ENCODE results near the gene AREG.

The AREG gene

DNA sequence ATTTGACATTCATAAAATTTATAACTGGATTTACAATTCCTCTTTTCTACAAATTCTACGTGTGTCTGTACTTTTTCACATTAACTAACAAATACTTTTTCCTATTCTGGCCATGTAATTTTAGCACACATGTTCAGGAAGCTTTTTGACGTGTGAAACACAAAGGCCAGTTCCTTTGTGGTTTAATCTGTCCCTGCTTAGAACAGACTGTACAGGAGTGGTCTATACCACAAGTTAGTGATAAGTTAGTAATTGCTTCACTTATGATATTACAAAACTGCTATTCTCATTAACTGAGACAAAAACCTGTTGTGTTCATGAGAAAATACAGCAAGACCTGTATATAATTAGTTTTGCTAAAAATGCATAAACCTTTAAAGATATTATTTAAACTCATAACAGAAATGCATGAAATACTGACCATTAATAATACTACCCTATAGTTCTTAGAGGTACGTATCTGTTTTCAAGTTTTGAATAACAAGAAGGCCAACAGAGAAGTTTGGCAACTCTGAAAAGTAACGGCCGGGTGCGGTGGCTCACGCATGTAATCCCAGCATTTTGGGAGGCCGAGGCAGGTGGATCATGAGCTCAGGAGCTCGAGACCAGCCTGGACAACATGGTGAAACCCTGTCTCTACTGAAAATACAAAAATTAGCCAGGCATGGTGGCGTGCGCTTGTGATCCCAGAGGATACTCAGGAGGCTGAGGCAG is 13.7 kb upstream of the AREG start:
- TF ChIP-seq, protein P1, sequence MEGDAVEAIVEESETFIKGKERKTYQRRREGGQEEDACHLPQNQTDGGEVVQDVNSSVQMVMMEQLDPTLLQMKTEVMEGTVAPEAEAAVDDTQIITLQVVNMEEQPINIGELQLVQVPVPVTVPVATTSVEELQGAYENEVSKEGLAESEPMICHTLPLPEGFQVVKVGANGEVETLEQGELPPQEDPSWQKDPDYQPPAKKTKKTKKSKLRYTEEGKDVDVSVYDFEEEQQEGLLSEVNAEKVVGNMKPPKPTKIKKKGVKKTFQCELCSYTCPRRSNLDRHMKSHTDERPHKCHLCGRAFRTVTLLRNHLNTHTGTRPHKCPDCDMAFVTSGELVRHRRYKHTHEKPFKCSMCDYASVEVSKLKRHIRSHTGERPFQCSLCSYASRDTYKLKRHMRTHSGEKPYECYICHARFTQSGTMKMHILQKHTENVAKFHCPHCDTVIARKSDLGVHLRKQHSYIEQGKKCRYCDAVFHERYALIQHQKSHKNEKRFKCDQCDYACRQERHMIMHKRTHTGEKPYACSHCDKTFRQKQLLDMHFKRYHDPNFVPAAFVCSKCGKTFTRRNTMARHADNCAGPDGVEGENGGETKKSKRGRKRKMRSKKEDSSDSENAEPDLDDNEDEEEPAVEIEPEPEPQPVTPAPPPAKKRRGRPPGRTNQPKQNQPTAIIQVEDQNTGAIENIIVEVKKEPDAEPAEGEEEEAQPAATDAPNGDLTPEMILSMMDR (IDR thresholded peaks at IDR 0.05; ENCODE audit: insufficient read depth, low read depth, low read length, missing control alignments), result no peak
- no peak overlapping the region for H3K4me3 ChIP-seq (ENCODE audit: low read length)
- DNase-seq (ENCODE audit: low read depth), result no peak

DNA sequence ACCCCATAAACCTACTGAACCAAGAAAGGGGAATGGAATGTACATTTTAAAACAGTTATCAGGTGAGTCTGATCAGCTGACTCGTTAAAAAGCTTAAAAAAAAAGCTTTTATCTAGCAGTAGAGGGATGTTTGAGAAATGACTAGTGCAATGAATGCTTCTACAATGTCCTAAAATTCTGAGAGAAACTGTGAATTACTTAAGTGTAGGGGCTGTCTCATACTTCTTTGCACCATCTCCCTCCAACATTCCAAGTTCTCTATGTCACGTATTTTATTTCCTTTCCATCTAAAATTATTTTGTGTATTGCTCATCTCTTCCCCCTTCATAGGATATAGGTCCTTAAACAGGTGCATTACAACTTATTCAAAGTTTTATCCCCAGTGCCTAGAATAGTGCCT is 11.9 kb upstream of the AREG start:
- DNase-seq (ENCODE audit: low read depth), result no peak
- no peak overlapping the region for H3K4me3 ChIP-seq (ENCODE audit: low read length)
- TF ChIP-seq, protein P1 (IDR thresholded peaks at IDR 0.05; ENCODE audit: insufficient read depth, low read depth, low read length, missing control alignments), result no peak

DNA sequence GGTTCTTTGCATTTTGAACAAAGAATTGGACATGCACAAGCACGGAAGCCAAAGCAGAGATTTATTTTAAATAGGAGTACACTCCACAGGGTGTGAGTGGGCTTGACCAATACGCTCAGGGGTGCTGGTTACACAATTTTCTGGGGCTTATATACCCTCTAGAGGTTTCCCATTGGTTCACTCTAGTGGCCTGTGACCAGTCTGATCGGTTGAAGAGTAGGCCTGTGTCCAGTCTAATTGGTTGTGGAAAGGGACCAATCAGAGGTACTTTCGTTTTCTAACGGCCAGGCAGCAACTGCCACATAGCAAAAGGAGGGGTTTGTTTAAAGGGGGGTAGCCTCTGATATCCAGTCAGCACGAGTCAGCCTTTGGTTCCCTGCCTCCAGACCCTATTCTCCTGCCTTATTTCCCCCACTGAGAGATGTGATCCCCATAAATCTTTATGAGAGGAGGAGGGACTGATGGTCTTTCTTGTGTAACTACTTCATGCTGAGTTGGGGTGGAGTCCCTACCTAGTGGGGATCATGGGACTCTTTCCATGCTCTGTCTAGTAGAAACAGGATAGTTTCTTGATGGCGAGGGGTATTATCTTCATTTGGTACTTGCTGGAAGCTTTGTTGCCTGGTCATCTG is 11.3 kb upstream of the AREG start:
- TF ChIP-seq, protein P1 (IDR thresholded peaks at IDR 0.05; ENCODE audit: insufficient read depth, low read depth, low read length, missing control alignments), result no peak
- DNase-seq (ENCODE audit: low read depth), result no peak
- no peak overlapping the region for H3K4me3 ChIP-seq (ENCODE audit: low read length)

DNA sequence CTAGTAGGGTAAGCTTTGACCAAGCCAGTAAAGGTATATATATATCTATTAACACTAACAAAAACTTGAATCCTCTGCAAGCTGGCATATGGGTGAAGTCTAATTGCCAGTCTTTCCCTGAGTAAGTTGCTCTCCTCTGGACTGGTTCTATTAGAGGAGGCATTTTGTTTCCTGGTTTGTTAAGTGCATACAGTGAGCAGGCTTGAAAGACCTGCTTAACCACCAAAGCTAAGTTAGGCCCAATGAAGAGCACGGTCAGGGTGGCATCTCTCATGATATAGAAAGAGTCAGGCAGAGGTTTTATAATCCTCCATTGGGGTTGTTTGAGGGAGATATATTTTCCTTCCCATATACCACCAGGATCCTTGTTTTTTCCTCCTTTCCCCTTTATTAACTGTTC is 9.6 kb upstream of the AREG start:
- TF ChIP-seq, protein P1 (IDR thresholded peaks at IDR 0.05; ENCODE audit: insufficient read depth, low read depth, low read length, missing control alignments), result no peak
- H3K4me3 ChIP-seq (ENCODE audit: low read length), result no peak overlapping the region
- peak; percentile 76 for DNase-seq (ENCODE audit: low read depth)

DNA sequence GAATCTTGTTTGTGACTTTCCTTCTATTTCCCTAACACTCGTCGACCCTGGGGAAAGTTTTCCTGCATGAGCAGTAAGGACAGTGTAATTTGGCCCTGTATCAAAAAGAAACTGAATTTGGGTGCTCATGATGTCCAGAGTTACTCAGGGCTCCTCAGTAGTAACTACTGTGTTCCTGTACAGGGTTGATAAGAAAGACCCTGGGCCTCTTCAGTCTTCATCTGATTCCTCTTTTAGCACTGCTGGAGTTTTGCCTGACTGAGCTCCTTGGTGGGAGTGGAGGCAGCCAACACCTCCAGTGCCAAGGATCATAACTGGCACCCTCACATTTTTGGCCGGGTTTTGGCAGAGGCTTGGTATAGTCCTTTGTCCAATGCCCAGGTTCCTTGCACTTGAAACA is 7.1 kb upstream of the AREG start:
- TF ChIP-seq, protein P1 (IDR thresholded peaks at IDR 0.05; ENCODE audit: insufficient read depth, low read depth, low read length, missing control alignments), result no peak

DNA sequence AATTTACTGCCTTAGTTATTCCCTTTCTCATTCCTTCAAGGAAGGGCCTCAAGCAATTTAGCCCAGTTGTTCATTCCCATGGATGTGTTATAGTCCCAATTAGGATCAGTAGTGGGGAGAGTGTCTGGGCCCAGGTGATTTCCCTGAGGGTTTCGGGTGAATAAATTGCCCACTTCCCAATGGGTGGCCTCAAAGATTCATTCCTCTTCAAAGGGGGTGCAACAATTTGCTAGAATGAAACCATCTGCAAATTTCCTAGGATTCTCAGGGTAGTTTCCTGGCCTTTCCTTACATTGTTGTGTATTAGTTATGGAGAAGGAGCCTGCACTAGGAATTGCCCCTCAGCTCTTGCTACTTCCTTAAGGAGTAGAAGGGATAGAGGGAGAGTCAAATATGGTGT is 6.3 kb upstream of the AREG start:
- no peak for DNase-seq (ENCODE audit: low read depth)
- TF ChIP-seq, protein P1 (IDR thresholded peaks at IDR 0.05; ENCODE audit: insufficient read depth, low read depth, low read length, missing control alignments), result no peak
- no peak overlapping the region for H3K4me3 ChIP-seq (ENCODE audit: low read length)

More for the DNA sequence above, 7.1 kb upstream of the AREG start:
- H3K4me3 ChIP-seq (ENCODE audit: low read length), result no peak overlapping the region
- no peak for DNase-seq (ENCODE audit: low read depth)

DNA sequence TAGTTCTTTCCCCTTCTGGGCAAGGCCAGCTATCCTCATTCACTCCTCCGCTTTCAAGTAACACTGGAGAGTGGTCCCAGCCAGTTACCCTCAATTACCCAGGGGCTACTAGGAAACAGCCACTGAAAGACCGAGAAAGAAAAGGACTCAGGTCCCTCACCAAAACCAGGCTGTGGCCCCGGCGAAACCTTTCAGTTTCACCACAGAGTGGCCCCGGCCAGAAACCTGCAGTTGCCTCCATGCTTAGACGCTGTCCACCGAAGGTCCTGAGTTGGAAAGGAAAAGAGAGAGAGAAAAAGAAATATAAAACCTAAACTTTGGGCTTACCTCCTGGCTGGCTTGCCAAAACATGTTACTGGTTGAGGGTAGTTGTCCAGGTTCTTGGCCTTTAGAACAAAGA is 5.0 kb upstream of the AREG start:
- TF ChIP-seq, protein P1 (IDR thresholded peaks at IDR 0.05; ENCODE audit: insufficient read depth, low read depth, low read length, missing control alignments), result no peak
- no peak for DNase-seq (ENCODE audit: low read depth)
- no peak overlapping the region for H3K4me3 ChIP-seq (ENCODE audit: low read length)
